Endothelial cell of umbilical vein (primary cell): Measurements from ENCODE around the gene PIP5K1C. TPM values are rescaled to one million over a fixed set of nuclear protein-coding genes. Genes with fewer than 3 reads are reported as not detected.

Source experiments
- BruUV-seq: library from RNA; stranded (reverse); fragments of 400-500 nt; replicated peaks from 2 replicates; lab custom pipeline; 2021; lab: Mats Ljungman, UMichigan
- CTCF ChIA-PET: fragments of 300-600, 350-600 bp; sonication (Branson Sonifier 250); formaldehyde crosslinking; loops from one replicate; lab custom pipeline; 2021; ENCODE audit warnings: antibody characterized with exemption, inconsistent platforms; lab: Charles Lee
- POLR2A ChIA-PET: fragments of 300-600, 350-600 bp; sonication (Branson Sonifier 250); formaldehyde crosslinking; loops from one replicate; lab custom pipeline; 2021; ENCODE audit warnings: antibody characterized with exemption, inconsistent platforms; lab: Charles Lee
- DNase-seq: peaks from one replicate; pipeline ENCODE4 v3.0.0-alpha.2; 2011; ENCODE audit warnings: low read depth, low spot score
- FAIRE-seq: peaks from 2 replicates; lab custom pipeline; 2011; peaks lifted over from hg19 to GRCh38; lab: Jason Lieb, UNC
- H2AFZ ChIP-seq: 2 replicates; pipeline ENCODE4 v1.6.0; 2012; ENCODE audit warnings: low read depth, low read length, control low read depth, inconsistent platforms
- H3K27ac ChIP-seq: 2 replicates; pipeline ENCODE4 v1.5.1; 2011; ENCODE audit warnings: low read depth, mild to moderate bottlenecking, control low read depth, low read length, moderate library complexity; ENCODE audit not compliant: insufficient read depth
- H3K27me3 ChIP-seq, 2 experiments: 2 replicates each; pipeline versions ENCODE4 v1.6.0 to v1.6.1; 2011; ENCODE audit warnings: low read length in 2 of 2, mixed read lengths in 1 of 2; ENCODE audit not compliant: control insufficient read depth in 2 of 2, insufficient read depth in 2 of 2
- H3K36me3 ChIP-seq, 2 experiments: 2 replicates in 1 of 2; 3 replicates in 1 of 2; pipeline ENCODE4 v1.5.1; 2011; ENCODE audit warnings: low read length in 2 of 2, mild to moderate bottlenecking in 1 of 2, moderate library complexity in 1 of 2; ENCODE audit not compliant: control insufficient read depth in 2 of 2, insufficient read depth in 2 of 2; ENCODE audit errors: extremely low read depth in 1 of 2
- H3K4me1 ChIP-seq: 3 replicates; pipeline ENCODE4 v1.5.1; 2011; ENCODE audit warnings: mild to moderate bottlenecking, low read length; ENCODE audit not compliant: control insufficient read depth, insufficient read depth; ENCODE audit errors: extremely low read depth
- H3K4me2 ChIP-seq: 2 replicates; pipeline ENCODE4 v1.6.1; 2011; ENCODE audit warnings: low read length, control low read depth, mixed read lengths; ENCODE audit not compliant: insufficient read depth
- H3K4me3 ChIP-seq, 3 experiments: fragments of 200-600 bp in 1 of 3; sonication (generic), shearing (Covaris generic) in 1 of 3; replicated peaks in 1 of 3; 2 replicates each; pipeline ENCODE4 v1.5.1; 2011 to 2016; ENCODE audit warnings: control low read depth in 3 of 3, low read length in 3 of 3, mild to moderate bottlenecking in 2 of 3, inconsistent platforms in 1 of 3, low read depth in 1 of 3, moderate library complexity in 1 of 3; ENCODE audit not compliant: insufficient read depth in 1 of 3
- H3K79me2 ChIP-seq: 2 replicates; pipeline ENCODE4 v1.6.0; 2012; ENCODE audit warnings: low read length, inconsistent platforms; ENCODE audit not compliant: control insufficient read depth, insufficient read depth
- H3K9ac ChIP-seq: replicated peaks from 2 replicates; pipeline ENCODE3; 2011; ENCODE audit warnings: low read length, control low read depth; ENCODE audit not compliant: insufficient read depth; ENCODE audit errors: extremely low read depth
- H3K9me1 ChIP-seq: replicated peaks from 3 replicates; pipeline ENCODE4 v1.6.0; 2011; ENCODE audit warnings: mild to moderate bottlenecking, low read length; ENCODE audit not compliant: control insufficient read depth, insufficient read depth; ENCODE audit errors: extremely low read depth
- H3K9me3 ChIP-seq: replicated peaks from 2 replicates; pipeline ENCODE4 v1.5.1; 2012; ENCODE audit warnings: low read length, inconsistent platforms; ENCODE audit not compliant: control insufficient read depth, insufficient read depth
- H4K20me1 ChIP-seq: replicated peaks from 2 replicates; pipeline ENCODE3; 2011; ENCODE audit warnings: mild to moderate bottlenecking, low read length; ENCODE audit not compliant: control insufficient read depth, insufficient read depth; ENCODE audit errors: extremely low read depth
- EZH2 ChIP-seq: IDR thresholded peaks from 2 replicates; pipeline ENCODE4 v1.6.1; 2012; ENCODE audit warnings: borderline replicate concordance, low read depth, mild to moderate bottlenecking, moderate library complexity, low read length, inconsistent platforms; ENCODE audit not compliant: severe bottlenecking
- FOS ChIP-seq: IDR thresholded peaks from 2 replicates; pipeline ENCODE4 v1.6.1; 2011; ENCODE audit warnings: mild to moderate bottlenecking, low read length, moderate library complexity, borderline replicate concordance; ENCODE audit not compliant: insufficient read depth
- GATA2 ChIP-seq: IDR thresholded peaks from 2 replicates; pipeline ENCODE4 v1.7.0; 2011; ENCODE audit warnings: low read depth, mild to moderate bottlenecking, moderate library complexity, mixed read lengths, low read length; ENCODE audit not compliant: insufficient read length, insufficient read depth
- JUN ChIP-seq: IDR thresholded peaks from 2 replicates; pipeline ENCODE4 v1.6.1; 2011; ENCODE audit warnings: borderline replicate concordance, low read depth; ENCODE audit not compliant: insufficient read length, insufficient read depth
- MAX ChIP-seq: IDR thresholded peaks from 2 replicates; pipeline ENCODE4 v1.6.1; 2011; ENCODE audit not compliant: insufficient read depth, insufficient read length
- MYC ChIP-seq: IDR thresholded peaks from one replicate; pipeline ENCODE4 v1.6.1; 2011; ENCODE audit warnings: mild to moderate bottlenecking, low read depth, low read length
- POLR2A ChIP-seq: IDR thresholded peaks from 2 replicates; pipeline ENCODE4 v1.6.1; 2012; ENCODE audit warnings: low read depth, mild to moderate bottlenecking, control low read depth, low read length
- POLR2AphosphoS5 ChIP-seq: IDR thresholded peaks from 2 replicates; pipeline ENCODE4 v1.6.1; 2012; ENCODE audit warnings: low read depth, mild to moderate bottlenecking, control low read depth, low read length, moderate library complexity; ENCODE audit not compliant: insufficient read depth
- dilution Hi-C: fragments of 300-500 bp; cut with MboI; formaldehyde crosslinking; loops from one replicate; pipeline ENCODE4 v1.15.0; 2019; ENCODE audit warnings: low sequenced_read_pairs; ENCODE audit not compliant: extremely low pct_ligation_motif_present
- intact Hi-C: fragments of 100-400 bp; cut with micrococcal nuclease; formaldehyde crosslinking; loops from one replicate; pipeline ENCODE4 v1.10.0; 2022
- polyA plus RNA-seq, 4 experiments: library from polyadenylated mRNA; depleted of rRNA in 3 of 4; stranded (reverse) in 3 of 4; unstranded in 1 of 4; fragments of >200 nt; gene quantifications; 2 replicates each; pipeline versions ENCODE4 v1.2.1 to v1.2.3, GENCODE V29; 2011 to 2012; ENCODE audit warnings: missing spikeins in 1 of 4
- total RNA-seq: library from RNA; stranded (reverse); gene quantifications from 2 replicates; pipeline ENCODE4 v1.2.3, GENCODE V29; 2021
- TF ChIP-seq, protein P1 (sequence below), 2 donors: IDR thresholded peaks; 1 replicate in 1 of 2; 2 replicates in 1 of 2; pipeline ENCODE4 v1.5.1; 2011; ENCODE audit warnings: low read length in 2 of 2, mild to moderate bottlenecking in 2 of 2, moderate library complexity in 2 of 2, control low read depth in 1 of 2, inconsistent platforms in 1 of 2, low read depth in 1 of 2; ENCODE audit not compliant: insufficient read depth in 1 of 2; ENCODE audit errors: extremely low read depth in 1 of 2

The PIP5K1C gene
- total and polyA plus RNA-seq, 2 donors (not counting 3 experiments of a cell fraction or from before 2014, with no cell fraction given): 31.6 to 79.5 TPM

DNA sequence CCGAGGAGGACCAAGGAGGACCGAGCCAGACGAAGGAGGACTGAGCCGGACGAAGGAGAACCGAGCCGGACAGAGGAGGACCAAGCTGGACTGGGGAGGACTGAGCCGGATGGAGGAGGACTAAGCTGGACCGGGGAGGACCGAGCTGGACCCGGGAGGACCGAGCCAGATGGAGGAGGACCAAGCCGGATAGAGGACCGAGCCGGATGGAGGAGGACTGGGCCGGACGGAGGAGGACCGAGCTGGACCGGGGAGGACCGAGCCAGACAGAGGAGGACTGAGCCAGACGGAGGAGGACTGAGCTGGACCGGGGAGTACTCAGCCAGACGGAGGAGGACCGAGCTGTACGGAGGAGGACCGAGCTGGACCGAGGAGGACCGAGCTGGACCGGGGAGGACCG is 3.2 kb downstream of the PIP5K1C start:
- H2AFZ ChIP-seq: no peak overlapping the region
- no peak for FAIRE-seq
- H3K9me3 ChIP-seq: no peaks in the 10 kb centered on the region
- H4K20me1 ChIP-seq: peaks cover 4% of the 10 kb centered on the region
- H3K27me3 ChIP-seq: no peaks in the 10 kb centered on the region
- H3K4me1 ChIP-seq: peaks cover 8% of the 10 kb centered on the region
- H3K4me3 ChIP-seq: no peak overlapping the region
- H3K9me1 ChIP-seq: no peaks in the 10 kb centered on the region
- BruUV-seq: no TSS peak
- no peak overlapping the region for H3K4me2 ChIP-seq
- peaks cover 67% of the 10 kb centered on the region for H3K79me2 ChIP-seq
- intact Hi-C loops: no loop called here
- peaks cover 2 to 5% of the 10 kb centered on the region in 2 experiments for H3K36me3 ChIP-seq
- DNase-seq: no peak
- H3K27ac ChIP-seq: no peak overlapping the region
- TF ChIP-seq MYC (no peak), GATA2 (no peak), POLR2A (no peak), POLR2AphosphoS5 (no peak), FOS (no peak), JUN (no peak), MAX (no peak), EZH2 (no peak)
- TF ChIP-seq, protein P1, sequence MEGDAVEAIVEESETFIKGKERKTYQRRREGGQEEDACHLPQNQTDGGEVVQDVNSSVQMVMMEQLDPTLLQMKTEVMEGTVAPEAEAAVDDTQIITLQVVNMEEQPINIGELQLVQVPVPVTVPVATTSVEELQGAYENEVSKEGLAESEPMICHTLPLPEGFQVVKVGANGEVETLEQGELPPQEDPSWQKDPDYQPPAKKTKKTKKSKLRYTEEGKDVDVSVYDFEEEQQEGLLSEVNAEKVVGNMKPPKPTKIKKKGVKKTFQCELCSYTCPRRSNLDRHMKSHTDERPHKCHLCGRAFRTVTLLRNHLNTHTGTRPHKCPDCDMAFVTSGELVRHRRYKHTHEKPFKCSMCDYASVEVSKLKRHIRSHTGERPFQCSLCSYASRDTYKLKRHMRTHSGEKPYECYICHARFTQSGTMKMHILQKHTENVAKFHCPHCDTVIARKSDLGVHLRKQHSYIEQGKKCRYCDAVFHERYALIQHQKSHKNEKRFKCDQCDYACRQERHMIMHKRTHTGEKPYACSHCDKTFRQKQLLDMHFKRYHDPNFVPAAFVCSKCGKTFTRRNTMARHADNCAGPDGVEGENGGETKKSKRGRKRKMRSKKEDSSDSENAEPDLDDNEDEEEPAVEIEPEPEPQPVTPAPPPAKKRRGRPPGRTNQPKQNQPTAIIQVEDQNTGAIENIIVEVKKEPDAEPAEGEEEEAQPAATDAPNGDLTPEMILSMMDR (IDR thresholded peaks at IDR 0.05; ENCODE audit: extremely low read depth in 1 of 2, insufficient read depth in 1 of 2, low read depth in 1 of 2, low read length in 2 of 2): no peak
- POLR2A ChIA-PET: interaction anchor here (0.6 to 1.4 kb wide), 3 partner anchors 26 to 128 kb away, joined by 3 to 6 read pairs (median 5); no protein-coding TSS in a partner anchor
- CTCF ChIA-PET: interaction anchor here (1.0 to 1.9 kb wide), 7 partner anchors 9 to 31 kb away, joined by 3 to 8 read pairs (median 4); no protein-coding TSS in a partner anchor
- H3K9ac ChIP-seq: no peak overlapping the region
- dilution Hi-C loops: no loop called here
